CD14-positive monocyte (primary cell): ENCODE results near the gene PSENEN. TPM values are rescaled to one million over a fixed set of nuclear protein-coding genes. Genes with fewer than 3 reads are reported as not detected.

Source experiments
- DNase-seq, 3 donors: peaks; one replicate each; pipeline ENCODE4 v3.0.0-alpha.2; 2011 to 2022
- H2AFZ ChIP-seq: 2 replicates; pipeline ENCODE4 v1.6.0; 2012; ENCODE audit warnings: mild to moderate bottlenecking, low read depth, low read length, inconsistent platforms; ENCODE audit not compliant: insufficient read depth, poor library complexity, severe bottlenecking
- H3K27ac ChIP-seq, 2 donors: 1 replicate in 1 of 2; 2 replicates in 1 of 2; pipeline ENCODE4 v1.5.1; 2012 to 2013; ENCODE audit warnings: low read length in 2 of 2, control low read depth in 1 of 2, inconsistent platforms in 1 of 2, low read depth in 1 of 2, mild to moderate bottlenecking in 1 of 2
- H3K27me3 ChIP-seq, 2 donors: one replicate each; pipeline versions ENCODE4 v1.6.0 to v1.6.1; 2011 to 2013; ENCODE audit warnings: low read length in 2 of 2; ENCODE audit not compliant: control insufficient read depth in 2 of 2, insufficient read depth in 2 of 2
- H3K36me3 ChIP-seq, 2 donors: replicated peaks in 1 of 2; 1 replicate in 1 of 2; 2 replicates in 1 of 2; pipeline versions ENCODE4 v1.5.1 to v1.6.1; 2012 to 2013; ENCODE audit warnings: low read length in 2 of 2, control low read depth in 1 of 2, inconsistent platforms in 1 of 2, mild to moderate bottlenecking in 1 of 2; ENCODE audit not compliant: insufficient read depth in 2 of 2, control insufficient read depth in 1 of 2
- H3K4me1 ChIP-seq, 2 donors: 1 replicate in 1 of 2; 2 replicates in 1 of 2; pipeline versions ENCODE4 v1.5.1 to v1.6.1; 2012 to 2013; ENCODE audit warnings: low read length in 2 of 2, control low read depth in 1 of 2, inconsistent platforms in 1 of 2, mild to moderate bottlenecking in 1 of 2, moderate library complexity in 1 of 2; ENCODE audit not compliant: insufficient read depth in 2 of 2, control insufficient read depth in 1 of 2
- H3K4me2 ChIP-seq: replicated peaks from 2 replicates; pipeline ENCODE3; 2012; ENCODE audit warnings: low read length, moderate library complexity, mild to moderate bottlenecking; ENCODE audit not compliant: poor library complexity, severe bottlenecking; ENCODE audit errors: extremely low read depth
- H3K4me3 ChIP-seq, 3 experiments: fragments of 200-600 bp in 1 of 3; sonication (generic) in 1 of 3; replicated peaks in 1 of 3; 1 replicate in 2 of 3; 2 replicates in 1 of 3; pipeline ENCODE4 v1.5.1; 2011 to 2013; ENCODE audit warnings: low read length in 3 of 3, mild to moderate bottlenecking in 3 of 3, control low read depth in 2 of 3, low read depth in 2 of 3, inconsistent platforms in 1 of 3, moderate library complexity in 1 of 3
- H3K79me2 ChIP-seq: 2 replicates; pipeline ENCODE4 v1.6.0; 2012; ENCODE audit warnings: mild to moderate bottlenecking, control low read depth, inconsistent platforms, low read length, moderate library complexity; ENCODE audit not compliant: insufficient read depth
- H3K9ac ChIP-seq: 2 replicates; pipeline ENCODE4 v1.6.0; 2017; ENCODE audit warnings: low read length, mild to moderate bottlenecking; ENCODE audit not compliant: insufficient read depth, poor library complexity, severe bottlenecking
- H3K9me3 ChIP-seq, 2 donors: replicated peaks in 1 of 2; 1 replicate in 1 of 2; 2 replicates in 1 of 2; pipeline versions ENCODE4 v1.5.1 to v1.6.1; 2012 to 2013; ENCODE audit warnings: low read length in 2 of 2, control low read depth in 1 of 2; ENCODE audit not compliant: control insufficient read depth in 1 of 2, insufficient read depth in 1 of 2
- H4K20me1 ChIP-seq: 2 replicates; pipeline ENCODE4 v1.6.0; 2012; ENCODE audit warnings: mild to moderate bottlenecking, low read length, control low read depth, moderate library complexity; ENCODE audit not compliant: insufficient read depth
- H3K27ac Mint-ChIP-seq, 7 donors: one replicate each; pipeline ENCODE4 v1.8.0; 2020; ENCODE audit warnings: mild to moderate bottlenecking in 7 of 7, mixed read lengths in 7 of 7, moderate library complexity in 6 of 7, inconsistent platforms in 2 of 7
- H3K27me3 Mint-ChIP-seq, 3 donors: one replicate each; pipeline ENCODE4 v1.8.0; 2021 to 2022; ENCODE audit warnings: low read depth in 3 of 3, mild to moderate bottlenecking in 3 of 3, mixed read lengths in 3 of 3, moderate library complexity in 3 of 3, inconsistent platforms in 1 of 3
- H3K36me3 Mint-ChIP-seq, 2 donors: one replicate each; pipeline ENCODE4 v1.8.0; 2020; ENCODE audit warnings: mixed read lengths in 2 of 2, inconsistent platforms in 1 of 2, mild to moderate bottlenecking in 1 of 2
- H3K4me1 Mint-ChIP-seq: one replicate; pipeline ENCODE4 v1.8.0; 2020; ENCODE audit warnings: mild to moderate bottlenecking, mixed read lengths
- H3K4me3 Mint-ChIP-seq, 2 donors: one replicate each; pipeline ENCODE4 v1.8.0; 2020; ENCODE audit warnings: mild to moderate bottlenecking in 2 of 2, mixed read lengths in 2 of 2, moderate library complexity in 1 of 2
- H3K9me3 Mint-ChIP-seq, 7 donors: one replicate each; pipeline ENCODE4 v1.8.0; 2020 to 2022; ENCODE audit warnings: mixed read lengths in 7 of 7, mild to moderate bottlenecking in 6 of 7, moderate library complexity in 6 of 7, inconsistent platforms in 2 of 7
- CTCF ChIP-seq: fragments of 200-600 bp; IDR thresholded peaks from one replicate; pipeline ENCODE4 v1.8.0; 2022; ENCODE audit warnings: antibody characterized with exemption, mild to moderate bottlenecking
- WGBS: methylation state at CpG from one replicate; pipeline ENCODE4 v1.1.5; 2013; ENCODE audit warnings: missing lambda C conversion rate; ENCODE audit not compliant: insufficient coverage; 5-methylcytosine and 5-hydroxymethylcytosine counted together
- intact Hi-C, 2 donors: fragments of 100-400 bp; cut with micrococcal nuclease; formaldehyde crosslinking; loops; one replicate each; pipeline versions ENCODE4 v1.15.0 to v1.15.1; 2023
- polyA plus RNA-seq, 3 donors: library from polyadenylated mRNA; depleted of rRNA in 1 of 3; unstranded in 2 of 3; stranded (reverse) in 1 of 3; fragments of 300-500 nt in 2 of 3; fragments of >200 nt in 1 of 3; fragmentation: Illumina TruSeq in 2 of 3; gene quantifications; 1 replicate in 2 of 3; 2 replicates in 1 of 3; pipeline ENCODE4 v1.2.3, GENCODE V29; 2012 to 2021

Gene PSENEN
- polyA plus RNA-seq, 3 donors = 29.7 to 149 (median 129) TPM

GRCh38 chr19:35781650-35782049 is 36.2 kb downstream of the PSENEN start:
- Histone ChIP-seq H2AFZ (no peak overlapping the region), H3K36me3 (peaks cover 26 to 47% of the 10 kb centered on the region in 2 donors), H3K79me2 (peaks cover 10% of the 10 kb centered on the region), H3K9ac (no peak overlapping the region), H3K4me2 (no peak overlapping the region), H3K4me3 (no peak overlapping the region), H3K27me3 (no peaks in the 10 kb centered on the region), H3K4me1 (peaks cover 0 to 2% of the 10 kb centered on the region in 2 donors), H4K20me1 (no peaks in the 10 kb centered on the region), H3K27ac (no peak overlapping the region), H3K9me3 (no peaks in the 10 kb centered on the region)
- whole genome bisulfite sequencing = 98% methylated on average over 5 of the region's 9 CpGs
- Mint-ChIP-seq H3K27me3 (peaks cover 0 to 2% (median 0%) of the 10 kb centered on the region in 3 donors), H3K36me3 (peaks cover 40 to 69% of the 10 kb centered on the region in 2 donors), H3K9me3 (no peaks in the 10 kb centered on the region), H3K27ac (peak overlapping the region in 3 of 7 donors; percentile 46 to 74 (median 70)), H3K4me1 (peaks cover 5% of the 10 kb centered on the region), H3K4me3 (no peak overlapping the region)
- DNase-seq = no peak
- intact Hi-C loops = no loop called here
- no peak for TF ChIP-seq CTCF

- H3K9me3 ChIP-seq = no peaks in the 10 kb centered on the region
- no peak overlapping the region for H3K4me3 Mint-ChIP-seq
- peaks cover 31 to 47% of the 10 kb centered on the region in 2 donors for H3K36me3 ChIP-seq
- WGBS = 99% methylated on average over 8 of the region's 12 CpGs
- no peak for TF ChIP-seq CTCF
- no peaks in the 10 kb centered on the region for H4K20me1 ChIP-seq
- no peaks in the 10 kb centered on the region for H3K4me1 Mint-ChIP-seq
- intact Hi-C loops = no loop called here
- no peak overlapping the region for H3K27ac Mint-ChIP-seq
- H3K4me1 ChIP-seq = no peaks in the 10 kb centered on the region
- no peak overlapping the region for H2AFZ ChIP-seq
- no peak overlapping the region for H3K27ac ChIP-seq
- no peak overlapping the region for H3K4me3 ChIP-seq
- peaks cover 0 to 2% (median 0%) of the 10 kb centered on the region in 3 donors for H3K27me3 Mint-ChIP-seq
- no peak for DNase-seq
- H3K9me3 Mint-ChIP-seq = no peaks in the 10 kb centered on the region
- no peak overlapping the region for H3K9ac ChIP-seq
- peaks cover under 1% of the 10 kb centered on the region for H3K79me2 ChIP-seq
- no peak overlapping the region for H3K4me2 ChIP-seq
- H3K36me3 Mint-ChIP-seq = peaks cover 40 to 67% of the 10 kb centered on the region in 2 donors
- H3K27me3 ChIP-seq = no peaks in the 10 kb centered on the region
Measured at GRCh38 chr19:35782589-35782988, 37.1 kb downstream of the PSENEN start.
